Measurements from ENCODE around the gene SPAG8. TPM values are rescaled to one million over a fixed set of nuclear protein-coding genes. Genes with fewer than 3 reads are reported as not detected.
A peak's percentile ranks its signal among the peaks of the same experiment; 100 is the strongest.

The SPAG8 gene
- total RNA-seq, 2 donors from 2014 or later: 1.1 to 1.4 TPM

- ATAC-seq (replicated peaks in 1 of 2): no peak
- DNase-seq: no peak
- Mint-ChIP-seq H3K36me3 (ENCODE audit: insufficient read depth in 2 of 2) (peaks cover 0 to 6% of the 10 kb centered on the region in 2 donors), H3K27me3 (ENCODE audit: low read depth) (no peaks in the 10 kb centered on the region), H3K27ac (no peak overlapping the region), H3K4me3 (peak overlapping the region; percentile 86 to 89), H3K9me3 (no peaks in the 10 kb centered on the region), H3K4me1 (ENCODE audit: low read depth) (peaks cover 47% of the 10 kb centered on the region)
Observed at GRCh38 chr9:35813434-35814105, 1.5 kb upstream of the SPAG8 start.

- DNase-seq (no peak), ATAC-seq (replicated peaks in 1 of 2) (no peak)
- H3K9me3 Mint-ChIP-seq: no peaks in the 10 kb centered on the region
- H3K27ac Mint-ChIP-seq: peak overlapping the region; percentile 92
- H3K4me3 Mint-ChIP-seq: peak overlapping the region; percentile 89 to 94
- H3K36me3 Mint-ChIP-seq (ENCODE audit: insufficient read depth in 2 of 2): peaks cover 0 to 8% of the 10 kb centered on the region in 2 donors
- H3K27me3 Mint-ChIP-seq (ENCODE audit: low read depth): no peaks in the 10 kb centered on the region
- H3K4me1 Mint-ChIP-seq (ENCODE audit: low read depth): peaks cover 52% of the 10 kb centered on the region
Observed at GRCh38 chr9:35811381-35812024, 559 bp downstream of the SPAG8 start.

GRCh38 chr9:35810122-35810521, 1.9 kb downstream of the SPAG8 start:
- Mint-ChIP-seq H3K9me3 (no peaks in the 10 kb centered on the region), H3K27ac (no peak overlapping the region), H3K27me3 (ENCODE audit: low read depth) (no peaks in the 10 kb centered on the region), H3K4me3 (no peak overlapping the region), H3K36me3 (ENCODE audit: insufficient read depth in 2 of 2) (peaks cover 0 to 5% of the 10 kb centered on the region in 2 donors), H3K4me1 (ENCODE audit: low read depth) (peaks cover 42% of the 10 kb centered on the region)
- DNase-seq (no peak), ATAC-seq (replicated peaks in 1 of 2) (no peak)

GRCh38 chr9:35808433-35808832, 3.6 kb downstream of the SPAG8 start:
- H3K27me3 Mint-ChIP-seq (ENCODE audit: low read depth): no peaks in the 10 kb centered on the region
- H3K27ac Mint-ChIP-seq: no peak overlapping the region
- no peak overlapping the region for H3K4me3 Mint-ChIP-seq

GRCh38 chr9:35806101-35806500, 6.0 kb downstream of the SPAG8 start:
- no peak overlapping the region for H3K27ac Mint-ChIP-seq
- no peak overlapping the region for H3K4me3 Mint-ChIP-seq
- H3K36me3 Mint-ChIP-seq (ENCODE audit: insufficient read depth in 2 of 2): peaks cover 0 to 5% of the 10 kb centered on the region in 2 donors
- DNase-seq (no peak), ATAC-seq (replicated peaks in 1 of 2) (no peak)
- H3K27me3 Mint-ChIP-seq (ENCODE audit: low read depth): no peaks in the 10 kb centered on the region
- H3K9me3 Mint-ChIP-seq: no peaks in the 10 kb centered on the region
- peaks cover 11% of the 10 kb centered on the region for H3K4me1 Mint-ChIP-seq (ENCODE audit: low read depth)

More at GRCh38 chr9:35808433-35808832, 3.6 kb downstream of the SPAG8 start:
- Mint-ChIP-seq H3K4me1 (ENCODE audit: low read depth) (peaks cover 32% of the 10 kb centered on the region), H3K9me3 (no peaks in the 10 kb centered on the region), H3K36me3 (ENCODE audit: insufficient read depth in 2 of 2) (peaks cover 0 to 5% of the 10 kb centered on the region in 2 donors)
- ATAC-seq (replicated peaks in 1 of 2): no peak
- DNase-seq: no peak

DNA sequence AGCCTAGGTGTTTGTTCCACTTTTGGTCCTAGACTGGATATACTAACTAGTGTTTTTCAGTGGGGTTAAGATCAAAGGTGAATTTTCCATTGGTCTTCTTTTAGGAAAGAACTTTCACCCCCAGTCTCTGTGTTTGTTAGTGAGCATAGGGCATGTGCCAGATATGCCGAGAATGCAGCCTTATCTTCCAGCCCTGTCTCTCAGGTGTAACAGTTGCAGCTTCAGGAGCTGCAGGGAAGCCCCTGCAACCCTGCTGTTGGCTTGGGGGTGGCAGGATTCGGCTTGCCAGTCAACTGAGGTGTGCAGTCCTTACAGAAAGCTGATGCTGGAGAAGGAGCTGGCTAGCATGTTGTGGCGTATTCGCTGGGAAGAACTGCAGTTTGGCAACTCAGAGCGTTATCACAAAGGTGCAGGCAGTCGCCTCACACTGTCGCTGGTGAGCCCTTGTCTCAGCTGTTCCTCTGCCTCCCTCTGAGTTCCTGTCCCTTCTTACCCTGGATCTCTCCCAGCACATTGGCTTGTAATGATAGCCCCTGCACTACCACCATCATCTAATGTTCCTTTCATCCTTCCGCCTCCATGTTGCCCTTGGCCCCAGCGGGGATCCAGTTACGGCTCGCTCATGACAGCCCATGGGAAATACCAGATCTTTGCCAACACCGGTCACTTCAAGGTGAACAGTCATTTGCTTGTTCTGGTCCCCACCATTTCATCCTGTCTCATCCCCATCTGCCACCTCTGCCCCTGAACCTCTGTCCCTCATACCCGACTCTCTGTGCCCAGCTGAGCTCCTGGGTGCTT, 10.5 kb downstream of the SPAG8 start:
- Mint-ChIP-seq H3K36me3 (ENCODE audit: insufficient read depth in 2 of 2) (peaks cover 0 to 3% of the 10 kb centered on the region in 2 donors), H3K4me3 (no peak overlapping the region), H3K9me3 (no peaks in the 10 kb centered on the region), H3K27ac (no peak overlapping the region), H3K4me1 (ENCODE audit: low read depth) (peaks cover 25% of the 10 kb centered on the region), H3K27me3 (ENCODE audit: low read depth) (no peaks in the 10 kb centered on the region)
- ATAC-seq (replicated peaks in 1 of 2): no peak
- no peak for DNase-seq

- Mint-ChIP-seq H3K9me3 (no peaks in the 10 kb centered on the region), H3K27ac (no peak overlapping the region), H3K36me3 (ENCODE audit: insufficient read depth in 2 of 2) (peaks cover 0 to 3% of the 10 kb centered on the region in 2 donors), H3K4me1 (ENCODE audit: low read depth) (peaks cover 24% of the 10 kb centered on the region), H3K27me3 (ENCODE audit: low read depth) (no peaks in the 10 kb centered on the region), H3K4me3 (no peak overlapping the region)
- no peak for ATAC-seq (replicated peaks in 1 of 2)
- no peak for DNase-seq
Observed at GRCh38 chr9:35800530-35800929, 11.5 kb downstream of the SPAG8 start.

GRCh38 chr9:35798658-35799374, 13.2 kb downstream of the SPAG8 start:
- H3K4me1 Mint-ChIP-seq (ENCODE audit: low read depth): peaks cover 24% of the 10 kb centered on the region
- H3K27ac Mint-ChIP-seq: peak overlapping the region; percentile 20
- no peaks in the 10 kb centered on the region for H3K9me3 Mint-ChIP-seq
- H3K36me3 Mint-ChIP-seq (ENCODE audit: insufficient read depth in 2 of 2): peaks cover 0 to 3% of the 10 kb centered on the region in 2 donors
- H3K4me3 Mint-ChIP-seq: no peak overlapping the region
- ATAC-seq (replicated peaks in 1 of 2) (peak; percentile 99), DNase-seq (peak; percentile 58 to 69)
- no peaks in the 10 kb centered on the region for H3K27me3 Mint-ChIP-seq (ENCODE audit: low read depth)

DNA sequence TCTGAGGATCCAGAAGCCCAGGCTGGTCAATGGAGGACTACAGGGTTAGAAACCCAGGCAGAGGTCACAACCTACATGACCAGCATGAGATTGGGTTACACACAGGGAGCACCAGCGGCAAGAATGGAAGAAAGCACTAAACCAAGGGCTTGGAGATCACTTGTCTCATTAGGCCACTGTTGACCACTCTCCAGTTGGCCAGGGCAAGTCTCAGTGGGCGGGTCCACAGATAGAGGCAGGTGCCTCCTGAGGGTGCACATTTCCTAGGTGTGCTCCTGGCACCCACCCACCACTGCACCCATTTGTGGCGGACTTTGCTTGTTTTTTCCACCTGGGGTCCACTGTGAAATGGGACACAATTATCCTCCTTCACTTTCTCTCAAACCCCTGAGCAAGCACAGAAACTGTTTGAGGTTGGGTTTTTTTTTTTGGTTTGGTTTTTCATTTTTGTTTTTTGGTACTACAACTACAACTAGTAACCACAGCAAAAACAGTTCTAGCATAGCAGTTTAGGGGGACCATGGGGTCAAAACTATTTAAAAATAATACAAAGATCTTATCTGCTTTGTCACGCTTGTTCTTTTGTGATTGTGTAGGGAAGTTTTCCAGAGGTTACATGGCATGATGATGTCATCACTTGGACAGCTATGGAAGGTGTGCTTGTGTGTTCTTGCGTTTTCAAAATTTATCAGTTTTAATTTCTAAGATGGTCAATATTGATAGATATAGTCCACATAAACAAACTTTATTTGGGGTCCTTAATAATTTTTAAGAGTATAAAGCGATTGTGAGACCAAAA, 14.6 kb downstream of the SPAG8 start:
- no peaks in the 10 kb centered on the region for H3K36me3 Mint-ChIP-seq (ENCODE audit: insufficient read depth in 2 of 2)
- DNase-seq (no peak), ATAC-seq (replicated peaks in 1 of 2) (no peak)
- H3K27ac Mint-ChIP-seq: no peak overlapping the region
- H3K27me3 Mint-ChIP-seq (ENCODE audit: low read depth): no peaks in the 10 kb centered on the region
- H3K4me1 Mint-ChIP-seq (ENCODE audit: low read depth): peaks cover 24% of the 10 kb centered on the region
- no peak overlapping the region for H3K4me3 Mint-ChIP-seq
- H3K9me3 Mint-ChIP-seq: no peaks in the 10 kb centered on the region

- H3K36me3 Mint-ChIP-seq (ENCODE audit: insufficient read depth in 2 of 2): no peaks in the 10 kb centered on the region
- no peak overlapping the region for H3K4me3 Mint-ChIP-seq
- H3K4me1 Mint-ChIP-seq (ENCODE audit: low read depth): peaks cover 24% of the 10 kb centered on the region
- DNase-seq (no peak), ATAC-seq (replicated peaks in 1 of 2) (no peak)
- no peak overlapping the region for H3K27ac Mint-ChIP-seq
- H3K9me3 Mint-ChIP-seq: no peaks in the 10 kb centered on the region
- H3K27me3 Mint-ChIP-seq (ENCODE audit: low read depth): no peaks in the 10 kb centered on the region
Observed at GRCh38 chr9:35795695-35796094, 16.4 kb downstream of the SPAG8 start.

DNA sequence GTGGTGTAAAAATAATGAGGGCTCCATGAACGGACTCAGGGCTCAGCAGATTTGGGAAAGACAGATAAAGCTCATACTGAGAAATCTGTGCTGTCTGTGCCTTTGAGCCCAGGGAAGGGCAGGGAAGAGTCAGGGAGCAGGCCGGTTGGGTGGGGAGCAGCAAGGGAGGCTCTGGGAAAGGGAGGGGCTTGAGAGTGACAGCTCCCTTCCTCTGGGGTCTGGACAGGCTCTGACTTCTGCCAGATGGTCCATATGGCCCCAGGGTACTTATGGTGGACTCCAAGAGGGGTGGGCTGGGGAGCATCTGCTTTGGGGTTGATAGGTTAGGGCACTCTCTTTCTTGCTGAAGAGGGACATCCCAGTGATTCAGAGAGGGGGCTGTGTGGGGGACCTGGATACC, 18.6 kb downstream of the SPAG8 start:
- DNase-seq (no peak), ATAC-seq (replicated peaks in 1 of 2) (no peak)
- Mint-ChIP-seq H3K36me3 (ENCODE audit: insufficient read depth in 2 of 2) (no peaks in the 10 kb centered on the region), H3K4me1 (ENCODE audit: low read depth) (peaks cover 17% of the 10 kb centered on the region), H3K27ac (no peak overlapping the region), H3K27me3 (ENCODE audit: low read depth) (no peaks in the 10 kb centered on the region), H3K9me3 (no peaks in the 10 kb centered on the region), H3K4me3 (no peak overlapping the region)

DNA sequence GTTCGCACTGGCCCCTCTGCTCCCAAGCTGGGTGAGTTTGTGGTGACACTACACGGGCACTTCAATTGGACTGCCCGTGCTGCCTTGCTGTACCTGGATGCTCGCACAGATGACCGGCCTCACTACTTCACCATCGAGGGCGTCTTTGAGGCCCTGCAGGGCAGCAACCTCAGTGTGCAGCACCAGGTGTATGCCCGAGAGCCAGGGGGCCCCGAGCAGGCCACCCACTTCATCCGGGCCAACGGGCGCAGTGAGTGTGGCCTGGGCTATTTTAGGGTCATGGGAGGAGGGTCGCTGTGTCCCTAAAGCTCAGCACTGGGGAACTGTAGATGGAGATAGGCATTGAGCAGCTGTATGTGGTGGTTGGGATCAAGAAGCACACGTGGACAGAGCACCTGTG, 19.2 kb downstream of the SPAG8 start:
- H3K9me3 Mint-ChIP-seq: no peaks in the 10 kb centered on the region
- no peaks in the 10 kb centered on the region for H3K27me3 Mint-ChIP-seq (ENCODE audit: low read depth)
- DNase-seq (no peak), ATAC-seq (replicated peaks in 1 of 2) (no peak)
- H3K27ac Mint-ChIP-seq: no peak overlapping the region
- no peak overlapping the region for H3K4me3 Mint-ChIP-seq
- H3K36me3 Mint-ChIP-seq (ENCODE audit: insufficient read depth in 2 of 2): no peaks in the 10 kb centered on the region
- H3K4me1 Mint-ChIP-seq (ENCODE audit: low read depth): peaks cover 11% of the 10 kb centered on the region

Measured in activated T-cell treated with anti-CD3 and anti-CD28 coated beads, Interleukin-2, amount 50 U/mL, for 72 hours (primary cell).